GM19438 (cell line): ENCODE measurements around the gene LPCAT3.
A peak's percentile ranks its signal among the peaks of the same experiment; 100 is the strongest.

Experiments
- ATAC-seq: cut with Tn5 transposase; IDR thresholded peaks from one replicate; pipeline ENCODE4 v1.9.1; 2021; ENCODE audit warnings: low read depth; ENCODE audit not compliant: unreplicated experiment

Gene LPCAT3

GRCh38 chr12:6941782-6942181 lies 76.5 kb downstream of the LPCAT3 start:
- ATAC-seq, result no peak

GRCh38 chr12:6941267-6941666 lies 77.0 kb downstream of the LPCAT3 start:
- no peak for ATAC-seq

- no peak for ATAC-seq
Observed at GRCh38 chr12:6939191-6939540, 79.1 kb downstream of the LPCAT3 start.

- no peak for ATAC-seq
Observed at GRCh38 chr12:6938353-6939190, 79.7 kb downstream of the LPCAT3 start.

GRCh38 chr12:6937481-6938352 lies 80.6 kb downstream of the LPCAT3 start:
- ATAC-seq, result peak; percentile 83

GRCh38 chr12:6936636-6937480 lies 81.4 kb downstream of the LPCAT3 start:
- no peak for ATAC-seq

GRCh38 chr12:6936194-6936635 lies 82.1 kb downstream of the LPCAT3 start:
- ATAC-seq, result no peak

- ATAC-seq, result no peak
Observed at GRCh38 chr12:6935371-6936193, 82.7 kb downstream of the LPCAT3 start.

GRCh38 chr12:6934110-6934509 lies 84.2 kb downstream of the LPCAT3 start:
- ATAC-seq, result no peak

GRCh38 chr12:6932766-6933165 lies 85.5 kb downstream of the LPCAT3 start:
- no peak for ATAC-seq

- no peak for ATAC-seq
Observed at GRCh38 chr12:6929466-6930452, 88.5 kb downstream of the LPCAT3 start.

GRCh38 chr12:6928703-6929407 lies 89.4 kb downstream of the LPCAT3 start:
- ATAC-seq, result no peak

- ATAC-seq, result no peak
Observed at GRCh38 chr12:6928022-6928702, 90.1 kb downstream of the LPCAT3 start.

- no peak for ATAC-seq
Observed at GRCh38 chr12:6927379-6928021, 90.8 kb downstream of the LPCAT3 start, which contains the start of gene ATN1. Gene ATN1 (plus strand): TSS chr12:6927959. CDS start chr12:6934002, 6,043 bp downstream.
